HCT116 (cell line): Measurements from ENCODE around the gene PIP5K1A. TPM values are rescaled to one million over a fixed set of nuclear protein-coding genes. Genes with fewer than 3 reads are reported as not detected.
"Not testable (repeated sequence)": the region's sequence is repeated elsewhere in the genome, so short reads cannot be mapped to it uniquely, and the experiment has no call there.

Source experiments
- ATAC-seq: fragments of 200-7000 bp; cut with Tn5 transposase; 2 replicates; pipeline ENCODE4 v1.9.1; 2020; ENCODE audit warnings: mild to moderate bottlenecking, moderate library complexity
- BruUV-seq: library from RNA; stranded (reverse); fragments of 400-500 nt; replicated peaks from 2 replicates; lab custom pipeline; 2021; lab: Mats Ljungman, UMichigan
- CTCF ChIA-PET: fragments of 300-600 bp; sonication (Branson Sonifier 250); formaldehyde crosslinking; loops from one replicate; lab custom pipeline; 2021; ENCODE audit warnings: antibody characterized with exemption; lab: Charles Lee
- POLR2A ChIA-PET: fragments of 300-600, 350-600 bp; sonication (Branson Sonifier 250); formaldehyde crosslinking; loops from one replicate; lab custom pipeline; 2021; ENCODE audit warnings: antibody characterized with exemption; lab: Charles Lee
- RAD21 ChIA-PET, 2 experiments: fragments of 300-600 bp; sonication (Branson Sonifier 250); formaldehyde crosslinking; loops; one replicate each; lab custom pipeline; 2023; ENCODE audit warnings: low total read pairs in 2 of 2; ENCODE audit not compliant: uncharacterized antibody in 2 of 2, unreplicated experiment in 2 of 2, low non-redundant PET in 1 of 2; lab: Charles Lee
- DNase-seq: peaks from one replicate; pipeline ENCODE4 v3.0.0-alpha.2; 2010; ENCODE audit warnings: low read depth, low spot score
- H2AFZ ChIP-seq: fragments of 200-600 bp; shearing (Covaris generic), sonication (generic); 2 replicates; pipeline ENCODE4 v1.6.1; 2017; ENCODE audit warnings: low read depth, mixed run types, mixed read lengths, antibody characterized with exemption, low read length; ENCODE audit not compliant: poor library complexity, severe bottlenecking
- H3K27ac ChIP-seq: 2 replicates; pipeline ENCODE4 v1.5.1; 2012; ENCODE audit warnings: low read depth, low read length
- H3K27me3 ChIP-seq: fragments of 200-600 bp; sonication (generic); 2 replicates; pipeline ENCODE4 v1.6.1; 2016; ENCODE audit warnings: mixed run types, low read length, mixed read lengths; ENCODE audit not compliant: insufficient read depth
- H3K36me3 ChIP-seq, 2 experiments: fragments of 200-500 bp in 1 of 2; fragments of 200-600 bp in 1 of 2; sonication (Bioruptor generic) in 1 of 2; sonication (generic) in 1 of 2; 2 replicates each; pipeline versions ENCODE4 v1.5.1 to v1.6.1; 2014 to 2016; ENCODE audit warnings: low read length in 2 of 2, inconsistent platforms in 1 of 2, mixed read lengths in 1 of 2, mixed run types in 1 of 2; ENCODE audit not compliant: insufficient read depth in 2 of 2, control insufficient read depth in 1 of 2
- H3K4me1 ChIP-seq, 2 experiments: fragments of 200-600 bp in 1 of 2; sonication (generic) in 1 of 2; 2 replicates each; pipeline versions ENCODE4 v1.5.1 to v1.6.1; 2012 to 2017; ENCODE audit warnings: low read length in 2 of 2, inconsistent platforms in 1 of 2, mild to moderate bottlenecking in 1 of 2, mixed read lengths in 1 of 2, mixed run types in 1 of 2, moderate library complexity in 1 of 2; ENCODE audit not compliant: insufficient read depth in 2 of 2, control insufficient read depth in 1 of 2
- H3K4me2 ChIP-seq: fragments of 200-600 bp; sonication (generic); 2 replicates; pipeline ENCODE4 v1.6.1; 2017; ENCODE audit warnings: mixed run types, low read length, mixed read lengths
- H3K4me3 ChIP-seq, 2 experiments: fragments of 200-600 bp in 1 of 2; sonication (generic) in 1 of 2; replicated peaks in 1 of 2; 2 replicates each; pipeline ENCODE4 v1.5.1; 2011 to 2016; ENCODE audit warnings: low read length in 2 of 2, control low read depth in 1 of 2, low read depth in 1 of 2, mild to moderate bottlenecking in 1 of 2, mixed read lengths in 1 of 2, mixed run types in 1 of 2
- H3K79me2 ChIP-seq: fragments of 200-600 bp; sonication (generic); 2 replicates; pipeline ENCODE4 v1.6.1; 2017; ENCODE audit warnings: mild to moderate bottlenecking, mixed run types, low read length, moderate library complexity, mixed read lengths; ENCODE audit not compliant: insufficient read depth
- H3K9ac ChIP-seq: fragments of 200-600 bp; sonication (generic); 2 replicates; pipeline ENCODE4 v1.6.1; 2016; ENCODE audit warnings: low read length, mixed read lengths
- H3K9me2 ChIP-seq: fragments of 200-600 bp; sonication (generic), shearing (Covaris generic); 2 replicates; pipeline ENCODE4 v1.6.1; 2017; ENCODE audit warnings: mixed run types, mild to moderate bottlenecking, moderate library complexity; ENCODE audit not compliant: insufficient read depth
- H3K9me3 ChIP-seq, 2 experiments: fragments of 200-500 bp in 1 of 2; fragments of 200-600 bp in 1 of 2; sonication (Bioruptor generic) in 1 of 2; sonication (generic) in 1 of 2; 2 replicates each; pipeline ENCODE4 v1.6.1; 2014 to 2017; ENCODE audit warnings: low read length in 2 of 2, mixed read lengths in 2 of 2, inconsistent platforms in 1 of 2, low read depth in 1 of 2, mild to moderate bottlenecking in 1 of 2, mixed run types in 1 of 2, moderate library complexity in 1 of 2; ENCODE audit not compliant: control insufficient read depth in 1 of 2, insufficient read depth in 1 of 2
- H4K20me1 ChIP-seq: fragments of 200-600 bp; sonication (generic), shearing (Covaris generic); 2 replicates; pipeline ENCODE4 v1.6.1; 2017; ENCODE audit warnings: mixed run types, mild to moderate bottlenecking, moderate library complexity; ENCODE audit not compliant: insufficient read depth
- ATF3 ChIP-seq: IDR thresholded peaks from 2 replicates; pipeline ENCODE4 v1.6.1; 2012
- CEBPB ChIP-seq: IDR thresholded peaks from 2 replicates; pipeline ENCODE4 v1.6.1; 2012; ENCODE audit warnings: low read depth
- intact Hi-C: fragments of 100-400 bp; cut with micrococcal nuclease; formaldehyde crosslinking; loops from 2 replicates; pipeline ENCODE4 v1.10.0; 2022
- total RNA-seq: library from RNA; stranded (reverse); gene quantifications from one replicate; pipeline ENCODE4 v1.2.1, GENCODE V29; 2021; ENCODE audit not compliant: unreplicated experiment

Gene PIP5K1A
- total RNA-seq, 1 experiment from 2014 or later: 75.4 TPM

- ATAC-seq: no peak
- ChIA-PET RAD21 (no interaction called here), POLR2A (no interaction called here), CTCF (no interaction called here)
- no peaks in the 10 kb centered on the region for H4K20me1 ChIP-seq
- no TSS peak for BruUV-seq
- no peak overlapping the region for H2AFZ ChIP-seq
- no peaks in the 10 kb centered on the region for H3K9me3 ChIP-seq
- TF ChIP-seq CEBPB: 0 out of 2 replicates have a peak, but pooled peaks have one; percentile 5
- TF ChIP-seq ATF3: no peak
- intact Hi-C loops: no loop called here
- H3K36me3 ChIP-seq: peaks cover 25 to 27% of the 10 kb centered on the region in 2 experiments; a peak in 3 of 4 replicates
- H3K9ac ChIP-seq: no peak overlapping the region
- no peak overlapping the region for H3K4me3 ChIP-seq
- no peak overlapping the region for H3K4me2 ChIP-seq
- H3K27ac ChIP-seq: no peak overlapping the region
- H3K27me3 ChIP-seq: no peaks in the 10 kb centered on the region
- peaks cover 43% of the 10 kb centered on the region for H3K79me2 ChIP-seq
- H3K9me2 ChIP-seq: no peaks in the 10 kb centered on the region
- peaks cover 8 to 16% of the 10 kb centered on the region in 2 experiments for H3K4me1 ChIP-seq
- no peak for DNase-seq
Measured at GRCh38 chr1:151187205-151187604, 11.1 kb upstream of the PIP5K1A start.

- Histone ChIP-seq H3K9ac (peak overlapping the region; percentile 84), H3K4me1 (peaks cover 12 to 21% of the 10 kb centered on the region in 2 experiments), H3K79me2 (peaks cover 47% of the 10 kb centered on the region), H3K4me3 (peak overlapping the region; percentile 83 to 85), H3K4me2 (peak overlapping the region; percentile 90), H3K36me3 (peaks cover 15 to 18% of the 10 kb centered on the region in 2 experiments; a peak in 3 of 4 replicates)
- ATAC-seq, CTCF ChIA-PET, H3K27ac ChIP-seq, H3K9me2 ChIP-seq, intact Hi-C loops, DNase-seq, POLR2A ChIA-PET, H3K27me3 ChIP-seq, BruUV-seq, H3K9me3 ChIP-seq, H2AFZ ChIP-seq, H4K20me1 ChIP-seq, RAD21 ChIA-PET: not testable (repeated sequence)
Measured at GRCh38 chr1:151188667-151189066, 9.7 kb upstream of the PIP5K1A start.
